Measurements from ENCODE around the gene MMD. TPM values are rescaled to one million over a fixed set of nuclear protein-coding genes. Genes with fewer than 3 reads are reported as not detected.
"Not testable (repeated sequence)": the region's sequence is repeated elsewhere in the genome, so short reads cannot be mapped to it uniquely, and the experiment has no call there.

Gene MMD
- total RNA-seq, 1 donor from 2014 or later: 16.0 TPM

GRCh38 chr17:55446581-55447205 lies 25.1 kb upstream of the MMD start:
- Histone ChIP-seq H3K4me3 (no peak overlapping the region), H3K27ac (peak overlapping the region; percentile 53), H3K9me3 (no peaks in the 10 kb centered on the region), H3K36me3 (no peaks in the 10 kb centered on the region), H3K27me3 (no peaks in the 10 kb centered on the region), H3K4me1 (peaks cover 36% of the 10 kb centered on the region)
- DNase-seq: no peak
- TF ChIP-seq CTCF (IDR thresholded peaks at IDR 0.05): no peak
- intact Hi-C loops (cut with DNase I): no loop called here
- ATAC-seq: no peak

- H3K4me3 ChIP-seq; H3K36me3 ChIP-seq; DNase-seq; intact Hi-C loops (cut with DNase I); H3K27me3 ChIP-seq; H3K9me3 ChIP-seq: not testable (repeated sequence)
- Histone ChIP-seq H3K4me1 (peaks cover 34% of the 10 kb centered on the region), H3K27ac (peak overlapping the region; percentile 53)
- ATAC-seq: peak; percentile 47
These were observed 24.4 kb upstream of the MMD start for GRCh38 chr17:55446004-55446403.

GRCh38 chr17:55444471-55445441 lies 23.1 kb upstream of the MMD start:
- intact Hi-C loops (cut with DNase I): no loop called here
- DNase-seq (no peak), ATAC-seq (peak; percentile 67)
- H3K9me3 ChIP-seq: no peaks in the 10 kb centered on the region
- no peaks in the 10 kb centered on the region for H3K27me3 ChIP-seq
- no peak overlapping the region for H3K4me3 ChIP-seq
- peaks cover 27% of the 10 kb centered on the region for H3K4me1 ChIP-seq
- H3K27ac ChIP-seq: peak overlapping the region; percentile 14
- no peak for TF ChIP-seq CTCF (IDR thresholded peaks at IDR 0.05)
- H3K36me3 ChIP-seq: no peaks in the 10 kb centered on the region

- no peak for ATAC-seq
- Histone ChIP-seq H3K4me1 (peaks cover 27% of the 10 kb centered on the region), H3K4me3 (no peak overlapping the region), H3K27me3 (no peaks in the 10 kb centered on the region), H3K36me3 (no peaks in the 10 kb centered on the region), H3K27ac (no peak overlapping the region), H3K9me3 (no peaks in the 10 kb centered on the region)
- intact Hi-C loops (cut with DNase I): no loop called here
- DNase-seq: no peak
- TF ChIP-seq CTCF (IDR thresholded peaks at IDR 0.05): no peak
These were observed 22.3 kb upstream of the MMD start for GRCh38 chr17:55443904-55444303.

- no peaks in the 10 kb centered on the region for H3K9me3 ChIP-seq
- H3K36me3 ChIP-seq: no peaks in the 10 kb centered on the region
- H3K27ac ChIP-seq: no peak overlapping the region
- no peak for ATAC-seq
- no peaks in the 10 kb centered on the region for H3K27me3 ChIP-seq
- intact Hi-C loops (cut with DNase I): no loop called here
- H3K4me1 ChIP-seq: peaks cover 27% of the 10 kb centered on the region
- no peak for TF ChIP-seq CTCF (IDR thresholded peaks at IDR 0.05)
- no peak for DNase-seq
- no peak overlapping the region for H3K4me3 ChIP-seq
These were observed 21.5 kb upstream of the MMD start for GRCh38 chr17:55442953-55443683.

Measured in upper lobe of right lung (tissue), 1 donor.